Hepatocyte (in vitro differentiated cells): ENCODE measurements around the gene HBE1.

Source experiments
- EZH2 ChIP-seq: fragments of 200-600 bp; sonication (generic); IDR thresholded peaks from 2 replicates; pipeline ENCODE4 v1.6.1; 2016; ENCODE audit warnings: antibody characterized with exemption, mild to moderate bottlenecking, borderline replicate concordance
- TF ChIP-seq, protein P1 (sequence below): fragments of 200-600 bp; sonication (generic); IDR thresholded peaks from 2 replicates; pipeline ENCODE4 v1.5.1; 2016; ENCODE audit warnings: antibody characterized with exemption, mild to moderate bottlenecking; ENCODE audit not compliant: poor library complexity

DNA sequence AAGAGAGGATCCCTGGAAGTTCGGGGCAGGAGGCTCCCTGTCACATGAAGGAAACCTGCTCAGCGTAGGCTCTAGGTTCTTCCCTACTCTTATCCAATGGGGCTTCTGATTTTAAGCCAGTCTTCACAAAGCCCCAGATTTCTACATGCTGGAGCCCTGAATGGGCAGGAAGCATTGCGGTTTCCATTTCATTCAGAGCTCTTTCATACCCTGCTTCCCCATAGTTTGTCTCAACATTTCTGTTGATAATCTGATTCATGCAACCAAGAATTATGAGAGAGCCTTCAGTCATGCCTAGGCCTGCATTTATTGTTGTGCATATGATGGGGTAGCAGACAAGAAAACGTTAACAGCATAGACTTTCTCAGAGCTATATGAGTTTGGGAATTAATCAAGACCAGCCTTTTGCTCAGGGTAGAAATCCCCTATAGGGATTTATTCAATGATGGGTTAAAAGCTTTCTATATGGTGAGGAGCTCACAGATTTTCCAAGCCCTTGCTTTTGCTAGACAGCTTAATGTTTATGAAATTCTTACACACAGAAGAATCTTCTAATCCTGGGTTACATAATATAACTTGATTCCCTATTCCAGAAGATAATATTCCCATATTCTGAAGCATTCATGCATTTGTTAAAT is 16.1 kb upstream of the HBE1 start:
- TF ChIP-seq, protein P1, sequence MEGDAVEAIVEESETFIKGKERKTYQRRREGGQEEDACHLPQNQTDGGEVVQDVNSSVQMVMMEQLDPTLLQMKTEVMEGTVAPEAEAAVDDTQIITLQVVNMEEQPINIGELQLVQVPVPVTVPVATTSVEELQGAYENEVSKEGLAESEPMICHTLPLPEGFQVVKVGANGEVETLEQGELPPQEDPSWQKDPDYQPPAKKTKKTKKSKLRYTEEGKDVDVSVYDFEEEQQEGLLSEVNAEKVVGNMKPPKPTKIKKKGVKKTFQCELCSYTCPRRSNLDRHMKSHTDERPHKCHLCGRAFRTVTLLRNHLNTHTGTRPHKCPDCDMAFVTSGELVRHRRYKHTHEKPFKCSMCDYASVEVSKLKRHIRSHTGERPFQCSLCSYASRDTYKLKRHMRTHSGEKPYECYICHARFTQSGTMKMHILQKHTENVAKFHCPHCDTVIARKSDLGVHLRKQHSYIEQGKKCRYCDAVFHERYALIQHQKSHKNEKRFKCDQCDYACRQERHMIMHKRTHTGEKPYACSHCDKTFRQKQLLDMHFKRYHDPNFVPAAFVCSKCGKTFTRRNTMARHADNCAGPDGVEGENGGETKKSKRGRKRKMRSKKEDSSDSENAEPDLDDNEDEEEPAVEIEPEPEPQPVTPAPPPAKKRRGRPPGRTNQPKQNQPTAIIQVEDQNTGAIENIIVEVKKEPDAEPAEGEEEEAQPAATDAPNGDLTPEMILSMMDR, result no peak
- no peak for TF ChIP-seq EZH2
